ENCODE results near the gene DSEL.

DSEL gene

DNA sequence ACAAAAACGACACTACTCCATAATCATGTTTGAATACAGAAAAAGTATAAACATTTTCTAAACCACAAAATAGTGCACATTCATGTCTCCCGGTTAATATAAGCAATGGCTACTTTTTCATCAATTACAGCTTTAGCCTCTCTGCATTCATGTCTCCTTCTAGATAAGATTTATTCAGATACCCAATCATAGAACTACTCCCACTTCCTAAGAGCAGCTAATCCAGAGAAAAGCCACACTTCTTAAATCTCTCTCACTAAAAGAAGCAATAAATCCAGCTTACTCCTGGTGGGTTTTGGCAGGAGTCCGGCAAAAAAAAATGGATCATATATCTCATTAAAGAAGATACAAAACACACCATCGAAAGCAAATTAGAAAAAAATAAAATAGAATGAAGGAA lies 20.1 kb downstream of the DSEL start:
- peaks cover 12% of the 10 kb centered on the region for H3K4me1 ChIP-seq (ENCODE audit: control insufficient read depth, insufficient read depth, low read length)
- no peaks in the 10 kb centered on the region for H3K36me3 ChIP-seq (ENCODE audit: control insufficient read depth, insufficient read depth, low read length)
- no peak overlapping the region for H3K4me3 ChIP-seq (ENCODE audit: low read depth, low read length)
- no peaks in the 10 kb centered on the region for H3K9me3 ChIP-seq (ENCODE audit: control insufficient read depth, insufficient read depth, low read length)
- H3K27me3 ChIP-seq (ENCODE audit: control insufficient read depth, insufficient read depth, low read length): no peaks in the 10 kb centered on the region
- no peak overlapping the region for H3K9ac ChIP-seq (ENCODE audit: low read depth, low read length)

DNA sequence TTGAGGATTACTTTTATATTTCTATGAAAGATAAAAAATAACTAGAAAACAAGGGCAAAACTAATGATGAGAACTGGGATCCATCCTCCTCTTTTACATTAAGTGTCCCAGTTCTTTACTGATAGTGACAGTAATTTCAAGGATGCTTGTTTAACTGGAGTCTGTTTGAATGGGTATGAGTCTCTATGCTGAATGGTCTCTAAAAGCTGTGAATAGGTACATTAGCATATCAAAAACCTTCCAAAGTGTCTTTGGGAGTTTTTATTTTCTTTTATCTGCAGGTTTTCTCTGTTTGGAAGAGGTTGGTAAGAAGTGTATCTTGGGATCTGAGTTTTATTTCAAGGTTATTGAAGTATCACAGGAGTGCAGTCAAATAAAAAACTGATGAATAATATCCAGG lies 30.0 kb downstream of the DSEL start:
- peaks cover 48% of the 10 kb centered on the region for H3K27me3 ChIP-seq (ENCODE audit: control insufficient read depth, insufficient read depth, low read length)
- H3K36me3 ChIP-seq (ENCODE audit: control insufficient read depth, insufficient read depth, low read length): no peaks in the 10 kb centered on the region
- H3K9ac ChIP-seq (ENCODE audit: low read depth, low read length): no peak overlapping the region
- no peak overlapping the region for H3K4me3 ChIP-seq (ENCODE audit: low read depth, low read length)
- H3K9me3 ChIP-seq (ENCODE audit: control insufficient read depth, insufficient read depth, low read length): no peaks in the 10 kb centered on the region
- H3K4me1 ChIP-seq (ENCODE audit: control insufficient read depth, insufficient read depth, low read length): peaks cover 14% of the 10 kb centered on the region

DNA sequence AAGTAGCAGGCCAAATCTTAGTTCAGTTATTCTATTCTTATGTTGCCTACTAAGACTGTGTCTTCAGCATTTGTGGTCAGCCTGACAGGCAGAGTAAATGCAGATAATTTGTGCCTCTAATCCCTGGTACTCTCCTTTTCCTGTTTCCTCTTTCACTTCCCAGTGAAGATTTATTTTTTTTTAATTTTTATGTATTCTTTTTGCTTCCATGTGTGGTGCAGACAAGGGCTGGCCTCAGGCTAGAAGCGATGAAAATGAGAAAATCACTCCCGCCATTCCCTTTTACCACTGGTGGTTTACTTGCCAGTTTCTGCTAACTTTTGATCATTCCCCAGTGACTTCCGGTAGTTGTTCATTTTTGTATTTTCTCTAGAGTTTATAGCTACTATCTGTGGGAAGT lies 30.9 kb downstream of the DSEL start:
- Histone ChIP-seq H3K36me3 (ENCODE audit: control insufficient read depth, insufficient read depth, low read length) (no peaks in the 10 kb centered on the region), H3K27me3 (ENCODE audit: control insufficient read depth, insufficient read depth, low read length) (peaks cover 48% of the 10 kb centered on the region)

DNA sequence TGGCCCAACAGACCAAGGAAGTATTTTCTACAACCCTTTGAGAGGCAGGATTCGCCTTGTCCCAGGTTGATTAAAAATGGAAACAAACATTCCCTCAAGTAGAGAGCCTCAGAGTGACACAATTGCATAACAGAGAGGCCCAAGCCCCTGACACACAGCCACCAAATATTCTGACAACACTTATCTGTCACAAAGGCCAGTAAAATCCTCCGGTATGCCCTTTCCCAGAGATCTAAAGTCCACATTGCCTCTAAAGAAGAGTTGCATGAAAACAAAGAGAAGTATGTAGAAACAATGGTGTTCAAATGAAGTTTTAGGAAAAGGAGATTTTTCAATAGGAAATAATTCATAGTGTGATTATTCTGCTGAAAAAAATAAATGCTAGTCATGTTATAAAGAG lies 32.1 kb downstream of the DSEL start:
- no peak overlapping the region for H3K4me3 ChIP-seq (ENCODE audit: low read depth, low read length)
- no peak overlapping the region for H3K9ac ChIP-seq (ENCODE audit: low read depth, low read length)
- H3K27me3 ChIP-seq (ENCODE audit: control insufficient read depth, insufficient read depth, low read length): peaks cover 48% of the 10 kb centered on the region
- H3K36me3 ChIP-seq (ENCODE audit: control insufficient read depth, insufficient read depth, low read length): no peaks in the 10 kb centered on the region
- no peaks in the 10 kb centered on the region for H3K9me3 ChIP-seq (ENCODE audit: control insufficient read depth, insufficient read depth, low read length)
- H3K4me1 ChIP-seq (ENCODE audit: control insufficient read depth, insufficient read depth, low read length): peaks cover 9% of the 10 kb centered on the region

More for the DNA sequence above, 30.9 kb downstream of the DSEL start:
- H3K4me1 ChIP-seq (ENCODE audit: control insufficient read depth, insufficient read depth, low read length): peaks cover 14% of the 10 kb centered on the region
- no peak overlapping the region for H3K4me3 ChIP-seq (ENCODE audit: low read depth, low read length)
- H3K9me3 ChIP-seq (ENCODE audit: control insufficient read depth, insufficient read depth, low read length): no peaks in the 10 kb centered on the region
- no peak overlapping the region for H3K9ac ChIP-seq (ENCODE audit: low read depth, low read length)

DNA sequence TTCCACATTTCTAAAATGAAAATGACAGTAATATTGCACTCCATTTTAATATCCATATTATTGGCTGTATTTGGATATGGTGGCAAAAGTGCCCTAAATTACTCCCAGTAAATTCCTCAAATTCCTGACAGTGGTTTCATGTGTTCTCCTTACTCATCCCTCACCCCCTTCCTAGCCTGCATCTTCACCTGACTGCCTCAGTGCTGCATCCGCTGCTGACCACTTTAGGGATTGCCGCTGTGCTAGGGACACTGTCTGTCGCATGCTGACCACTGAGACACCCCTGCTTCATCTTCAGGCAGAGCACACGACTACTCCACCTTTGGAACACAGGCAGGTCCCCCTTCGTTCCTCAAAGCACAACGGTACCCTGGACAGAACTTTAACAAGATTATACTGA lies 32.6 kb downstream of the DSEL start:
- Histone ChIP-seq H3K9me3 (ENCODE audit: control insufficient read depth, insufficient read depth, low read length) (no peaks in the 10 kb centered on the region), H3K4me3 (ENCODE audit: low read depth, low read length) (no peak overlapping the region), H3K27me3 (ENCODE audit: control insufficient read depth, insufficient read depth, low read length) (peaks cover 47% of the 10 kb centered on the region), H3K4me1 (ENCODE audit: control insufficient read depth, insufficient read depth, low read length) (peaks cover 8% of the 10 kb centered on the region), H3K9ac (ENCODE audit: low read depth, low read length) (no peak overlapping the region), H3K36me3 (ENCODE audit: control insufficient read depth, insufficient read depth, low read length) (no peaks in the 10 kb centered on the region)

DNA sequence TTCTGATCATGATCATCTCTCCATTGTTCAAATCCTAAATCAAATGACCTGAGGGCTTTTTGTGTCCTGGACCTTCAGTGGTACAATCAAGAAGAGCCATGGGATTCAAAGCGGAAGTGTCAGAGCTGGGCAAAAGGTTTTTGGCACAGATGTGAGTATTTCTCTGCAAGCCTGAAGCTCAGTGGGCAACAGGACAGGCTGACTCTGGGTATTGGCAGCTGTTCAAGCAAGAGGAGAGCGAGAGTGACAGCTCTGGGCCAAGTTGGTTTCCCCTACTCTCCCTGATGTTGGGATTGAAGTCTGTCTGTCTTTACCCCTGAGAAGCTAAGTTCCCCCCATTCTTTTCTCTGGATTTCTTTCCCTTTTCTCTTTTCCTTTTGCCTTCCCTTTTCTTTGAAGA lies 33.3 kb downstream of the DSEL start:
- Histone ChIP-seq H3K9me3 (ENCODE audit: control insufficient read depth, insufficient read depth, low read length) (no peaks in the 10 kb centered on the region), H3K4me3 (ENCODE audit: low read depth, low read length) (no peak overlapping the region), H3K4me1 (ENCODE audit: control insufficient read depth, insufficient read depth, low read length) (peaks cover 8% of the 10 kb centered on the region), H3K27me3 (ENCODE audit: control insufficient read depth, insufficient read depth, low read length) (peaks cover 40% of the 10 kb centered on the region), H3K36me3 (ENCODE audit: control insufficient read depth, insufficient read depth, low read length) (no peaks in the 10 kb centered on the region), H3K9ac (ENCODE audit: low read depth, low read length) (no peak overlapping the region)

DNA sequence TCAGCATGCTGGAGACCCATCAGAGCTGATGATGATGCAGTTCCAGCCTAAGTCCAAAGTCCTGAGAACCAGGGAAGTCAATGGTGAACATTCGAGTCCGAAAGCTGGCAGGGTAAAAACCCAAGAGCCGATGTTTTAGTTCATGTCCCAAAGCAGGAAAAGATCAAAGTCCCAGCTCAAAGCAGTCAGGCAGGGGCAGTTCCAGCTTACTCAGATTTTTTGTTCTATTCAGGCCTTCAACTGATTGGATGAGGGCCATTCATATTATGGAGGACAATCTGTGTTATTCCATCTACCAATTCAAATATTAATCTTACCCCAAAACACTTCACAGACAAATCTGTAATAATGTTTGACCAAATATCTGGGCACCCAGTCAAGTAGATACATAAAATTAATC lies 38.3 kb downstream of the DSEL start:
- no peak overlapping the region for H3K9ac ChIP-seq (ENCODE audit: low read depth, low read length)
- no peaks in the 10 kb centered on the region for H3K4me1 ChIP-seq (ENCODE audit: control insufficient read depth, insufficient read depth, low read length)
- no peaks in the 10 kb centered on the region for H3K27me3 ChIP-seq (ENCODE audit: control insufficient read depth, insufficient read depth, low read length)
- no peak overlapping the region for H3K4me3 ChIP-seq (ENCODE audit: low read depth, low read length)
- H3K36me3 ChIP-seq (ENCODE audit: control insufficient read depth, insufficient read depth, low read length): no peaks in the 10 kb centered on the region
- H3K9me3 ChIP-seq (ENCODE audit: control insufficient read depth, insufficient read depth, low read length): no peaks in the 10 kb centered on the region

DNA sequence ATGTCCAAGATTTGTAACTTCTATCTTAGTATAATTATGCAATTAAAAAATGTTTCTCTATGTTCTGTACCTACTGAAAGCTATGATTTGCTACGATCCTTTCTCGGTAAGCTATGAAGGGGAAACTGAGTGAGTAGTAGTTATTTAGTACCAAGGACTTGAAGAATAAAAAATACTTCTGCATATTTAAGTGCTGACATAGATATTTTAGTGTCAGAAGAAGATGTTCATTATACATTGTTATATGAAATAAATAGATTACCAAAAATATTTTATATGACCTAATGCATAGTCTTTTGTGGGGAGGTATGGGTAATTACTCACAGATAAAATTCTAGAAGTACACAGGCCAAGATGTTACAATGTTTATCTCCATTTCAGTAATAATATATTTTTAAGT lies 39.0 kb downstream of the DSEL start:
- H3K9ac ChIP-seq (ENCODE audit: low read depth, low read length): no peak overlapping the region
- H3K36me3 ChIP-seq (ENCODE audit: control insufficient read depth, insufficient read depth, low read length): no peaks in the 10 kb centered on the region
- H3K4me3 ChIP-seq (ENCODE audit: low read depth, low read length): no peak overlapping the region
- H3K27me3 ChIP-seq (ENCODE audit: control insufficient read depth, insufficient read depth, low read length): no peaks in the 10 kb centered on the region
- no peaks in the 10 kb centered on the region for H3K9me3 ChIP-seq (ENCODE audit: control insufficient read depth, insufficient read depth, low read length)
- no peaks in the 10 kb centered on the region for H3K4me1 ChIP-seq (ENCODE audit: control insufficient read depth, insufficient read depth, low read length)

DNA sequence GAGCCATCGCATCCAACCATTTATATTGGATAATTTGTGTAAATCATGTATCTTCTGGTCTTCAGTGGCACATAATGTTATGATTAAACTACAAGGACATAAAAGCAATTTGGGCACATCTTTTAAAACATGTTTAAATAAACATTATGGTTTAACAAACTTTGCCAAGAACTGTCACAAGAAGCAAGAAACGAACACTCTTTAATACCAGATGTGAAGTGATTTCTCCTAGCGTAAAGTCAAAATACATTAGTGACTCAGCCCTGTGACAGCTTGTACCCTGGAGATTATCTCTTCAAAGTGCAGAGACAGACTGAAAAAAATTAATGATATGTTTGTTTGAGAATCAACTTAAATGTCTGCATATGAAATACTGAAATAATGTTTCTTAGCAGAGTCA lies 39.9 kb downstream of the DSEL start:
- Histone ChIP-seq H3K9me3 (ENCODE audit: control insufficient read depth, insufficient read depth, low read length) (no peaks in the 10 kb centered on the region), H3K9ac (ENCODE audit: low read depth, low read length) (no peak overlapping the region), H3K4me3 (ENCODE audit: low read depth, low read length) (no peak overlapping the region), H3K4me1 (ENCODE audit: control insufficient read depth, insufficient read depth, low read length) (no peaks in the 10 kb centered on the region), H3K27me3 (ENCODE audit: control insufficient read depth, insufficient read depth, low read length) (no peaks in the 10 kb centered on the region), H3K36me3 (ENCODE audit: control insufficient read depth, insufficient read depth, low read length) (no peaks in the 10 kb centered on the region)

DNA sequence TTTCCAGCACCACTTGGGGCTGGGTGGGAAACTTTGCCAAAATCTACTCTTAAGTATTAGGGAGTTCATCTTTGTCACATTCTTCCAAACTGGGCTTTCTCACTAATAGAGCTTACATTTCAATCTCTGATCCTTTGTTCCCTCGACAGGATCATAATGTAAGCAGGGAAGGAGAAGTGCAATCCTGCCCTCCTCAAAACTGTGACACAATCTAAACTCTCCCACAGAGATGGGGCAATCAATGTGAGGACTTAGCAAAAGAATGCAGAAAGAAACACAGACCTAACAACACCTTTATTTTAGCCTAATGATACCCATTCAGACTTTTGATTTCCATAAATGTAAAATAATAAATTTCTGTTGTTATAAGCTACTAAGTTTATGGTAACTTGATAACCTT lies 40.8 kb downstream of the DSEL start:
- Histone ChIP-seq H3K4me1 (ENCODE audit: control insufficient read depth, insufficient read depth, low read length) (no peaks in the 10 kb centered on the region), H3K4me3 (ENCODE audit: low read depth, low read length) (no peak overlapping the region), H3K9me3 (ENCODE audit: control insufficient read depth, insufficient read depth, low read length) (no peaks in the 10 kb centered on the region), H3K9ac (ENCODE audit: low read depth, low read length) (no peak overlapping the region), H3K36me3 (ENCODE audit: control insufficient read depth, insufficient read depth, low read length) (no peaks in the 10 kb centered on the region), H3K27me3 (ENCODE audit: control insufficient read depth, insufficient read depth, low read length) (no peaks in the 10 kb centered on the region)

DNA sequence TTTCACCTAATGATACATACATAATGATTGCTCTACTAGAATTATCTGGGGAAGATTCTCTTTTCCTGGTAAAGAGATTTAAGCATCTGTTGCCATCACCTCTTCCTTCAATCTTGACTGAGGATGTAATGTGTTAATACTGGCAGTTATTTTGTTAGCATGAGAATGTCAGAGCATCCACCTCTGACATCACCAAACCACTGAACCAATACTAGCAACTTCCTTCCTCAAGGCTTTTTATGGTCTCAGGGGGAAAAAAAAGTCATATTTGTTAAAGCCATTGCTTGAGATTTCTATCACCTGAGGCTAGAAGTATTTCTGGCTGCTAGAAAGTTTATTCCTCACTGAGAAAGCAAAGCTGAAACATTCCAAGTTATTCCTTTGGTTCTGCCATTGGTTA lies 48.5 kb downstream of the DSEL start:
- peaks cover 3% of the 10 kb centered on the region for H3K4me1 ChIP-seq (ENCODE audit: control insufficient read depth, insufficient read depth, low read length)
- no peaks in the 10 kb centered on the region for H3K36me3 ChIP-seq (ENCODE audit: control insufficient read depth, insufficient read depth, low read length)
- no peaks in the 10 kb centered on the region for H3K9me3 ChIP-seq (ENCODE audit: control insufficient read depth, insufficient read depth, low read length)
- peak overlapping the region; percentile 10 for H3K9ac ChIP-seq (ENCODE audit: low read depth, low read length)
- no peak overlapping the region for H3K4me3 ChIP-seq (ENCODE audit: low read depth, low read length)
- no peaks in the 10 kb centered on the region for H3K27me3 ChIP-seq (ENCODE audit: control insufficient read depth, insufficient read depth, low read length)

DNA sequence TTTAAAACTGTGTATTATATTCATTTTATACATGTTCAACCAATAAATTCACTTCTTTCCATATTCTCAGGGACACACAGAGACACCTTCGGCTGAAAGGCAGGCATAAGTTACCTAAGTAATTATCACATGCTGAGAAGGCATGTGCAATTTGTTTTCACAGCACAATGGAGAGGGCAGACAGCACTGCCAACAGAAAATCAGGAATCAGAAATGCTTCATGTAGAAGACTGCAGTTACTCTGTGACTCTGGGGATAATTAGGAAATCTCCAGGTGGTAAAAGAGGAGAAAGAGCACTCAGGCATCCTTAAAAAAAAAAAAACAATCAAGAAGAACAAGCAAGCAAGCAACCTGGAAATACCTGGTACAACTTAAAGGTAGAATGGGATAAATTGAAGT lies 49.3 kb downstream of the DSEL start:
- Histone ChIP-seq H3K4me3 (ENCODE audit: low read depth, low read length) (no peak overlapping the region), H3K36me3 (ENCODE audit: control insufficient read depth, insufficient read depth, low read length) (no peaks in the 10 kb centered on the region), H3K9me3 (ENCODE audit: control insufficient read depth, insufficient read depth, low read length) (no peaks in the 10 kb centered on the region), H3K4me1 (ENCODE audit: control insufficient read depth, insufficient read depth, low read length) (peaks cover 3% of the 10 kb centered on the region), H3K27me3 (ENCODE audit: control insufficient read depth, insufficient read depth, low read length) (no peaks in the 10 kb centered on the region), H3K9ac (ENCODE audit: low read depth, low read length) (no peak overlapping the region)

DNA sequence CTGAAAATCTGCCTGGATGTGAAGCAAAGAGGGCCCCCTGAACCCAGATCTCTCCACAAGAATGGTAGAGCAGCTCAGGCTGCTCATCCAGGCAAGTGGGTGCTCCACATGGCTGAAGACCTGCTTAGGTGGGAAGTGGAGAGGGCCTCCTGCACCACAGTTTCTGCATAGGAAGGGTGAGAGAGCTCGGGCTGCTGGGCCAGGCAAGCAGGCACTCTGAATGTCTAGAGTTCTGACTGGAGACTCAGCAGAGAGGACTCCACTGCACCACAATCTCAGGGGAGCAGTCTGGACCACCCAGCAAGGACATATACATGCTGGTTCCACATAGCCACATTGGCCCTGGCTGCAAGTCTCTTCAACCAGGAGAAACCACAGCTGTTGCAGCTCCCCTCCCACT lies 52.0 kb downstream of the DSEL start:
- Histone ChIP-seq H3K4me3 (ENCODE audit: low read depth, low read length) (no peak overlapping the region), H3K4me1 (ENCODE audit: control insufficient read depth, insufficient read depth, low read length) (peaks cover 3% of the 10 kb centered on the region), H3K9ac (ENCODE audit: low read depth, low read length) (no peak overlapping the region), H3K27me3 (ENCODE audit: control insufficient read depth, insufficient read depth, low read length) (no peaks in the 10 kb centered on the region), H3K36me3 (ENCODE audit: control insufficient read depth, insufficient read depth, low read length) (no peaks in the 10 kb centered on the region), H3K9me3 (ENCODE audit: control insufficient read depth, insufficient read depth, low read length) (no peaks in the 10 kb centered on the region)
